ENCODE results near the gene CAPN9.

DNA sequence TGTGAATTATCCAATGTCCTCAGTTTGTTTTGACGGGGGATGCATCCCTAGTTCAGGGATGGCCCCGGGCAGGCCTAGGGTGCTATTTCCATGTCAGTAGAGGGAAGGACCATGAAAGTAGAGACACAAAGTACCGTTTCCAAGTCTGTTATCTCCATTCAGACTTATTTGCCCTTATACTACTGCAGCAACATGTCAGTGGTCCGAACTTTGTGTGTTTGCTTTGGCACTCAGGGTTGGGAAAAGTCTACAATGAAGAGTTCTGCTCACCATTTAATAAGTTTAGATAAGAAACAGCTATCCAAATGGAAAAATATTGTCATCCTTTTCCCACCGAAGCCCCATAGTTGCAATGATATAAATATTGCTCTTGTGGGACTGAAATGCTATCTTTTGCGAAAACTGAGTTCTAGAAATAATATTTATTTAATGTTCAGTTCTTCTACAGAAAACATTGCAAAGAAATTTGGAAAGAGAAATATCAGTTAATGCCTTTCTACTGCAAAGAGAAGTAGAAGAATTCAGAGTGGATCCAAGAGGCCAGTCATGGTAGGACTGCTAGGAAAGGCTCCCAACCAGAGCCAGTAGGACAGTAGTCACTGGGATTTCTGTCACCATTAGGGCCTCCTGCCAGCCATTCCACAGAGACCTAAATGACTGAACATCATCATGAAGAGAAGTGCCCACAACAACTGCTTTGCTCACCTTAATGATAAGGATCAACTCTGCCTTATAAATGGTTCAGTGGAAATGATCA lies 21.8 kb upstream of the CAPN9 start:
- TF ChIP-seq POLR2A (IDR thresholded peaks at IDR 0.05; ENCODE audit: low read depth, low read length): no peak
- TF ChIP-seq PAX5 (IDR thresholded peaks at IDR 0.05; ENCODE audit: insufficient read depth, low read length, severe bottlenecking): no peak
- TF ChIP-seq TAF1 (IDR thresholded peaks at IDR 0.05; ENCODE audit: low read depth, low read length): no peak
- no peak for TF ChIP-seq POLR2AphosphoS5 (IDR thresholded peaks at IDR 0.05; ENCODE audit: low read depth, low read length)
- no peak for TF ChIP-seq SPI1 (IDR thresholded peaks at IDR 0.05; ENCODE audit: low read depth, low read length)

Measured in GM12891 (cell line).